ENCODE data around the gene NCAM1. TPM values are rescaled to one million over a fixed set of nuclear protein-coding genes. Genes with fewer than 3 reads are reported as not detected.

The NCAM1 gene
- total and polyA plus RNA-seq, 2 donors (not counting 3 experiments of a cell fraction or from before 2014, with no cell fraction given): 0.03 TPM; not detected in 1

DNA sequence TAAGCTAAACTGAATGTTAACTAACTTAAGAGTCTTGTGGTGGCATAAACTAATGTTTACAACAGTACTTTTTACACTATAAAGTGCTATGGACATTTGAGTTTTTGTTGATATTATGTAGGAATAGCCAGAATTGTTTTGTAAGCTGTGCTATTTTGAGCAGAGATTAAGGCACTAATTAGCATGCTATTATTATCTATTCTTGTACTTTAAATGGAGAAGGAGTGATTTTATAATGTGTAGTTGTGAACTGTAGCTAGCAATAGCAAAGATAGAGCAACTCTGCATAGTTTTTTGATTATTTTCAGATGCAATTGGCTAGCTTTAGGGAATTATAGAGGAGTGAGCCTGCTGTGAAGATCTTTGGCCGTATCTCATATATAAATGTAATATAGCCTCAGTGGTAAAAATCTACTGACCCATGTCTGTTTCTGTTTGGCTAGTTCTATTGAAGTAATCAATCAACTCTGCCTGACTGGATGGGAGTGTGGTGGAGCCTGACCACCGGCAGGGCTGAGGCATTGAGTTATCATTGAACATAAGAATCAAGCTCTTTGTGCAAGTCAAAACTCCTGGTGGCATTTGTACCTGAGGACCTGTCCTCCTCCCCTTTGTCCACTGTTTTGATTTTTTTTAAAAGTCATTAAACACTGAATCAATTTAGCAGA lies 34.3 kb downstream of the NCAM1 start:
- H3K9ac ChIP-seq (replicated peaks; ENCODE audit: extremely low read depth, insufficient read depth, low read length): no peak overlapping the region
- H2AFZ ChIP-seq (ENCODE audit: low read depth, low read length): no peak overlapping the region
- intact Hi-C loops (cut with micrococcal nuclease) (no loop called here), dilution Hi-C loops (cut with MboI; ENCODE audit: extremely low pct_ligation_motif_present, low sequenced_read_pairs) (no loop called here)
- no TSS peak for BruUV-seq (replicated peaks)
- no peak overlapping the region for H3K4me3 ChIP-seq (replicated peaks in 1 of 3; ENCODE audit: insufficient read depth in 1 of 3, low read depth in 1 of 3, low read length in 3 of 3)
- H3K9me1 ChIP-seq (replicated peaks; ENCODE audit: control insufficient read depth, extremely low read depth, insufficient read depth, low read length): no peaks in the 10 kb centered on the region
- H3K4me1 ChIP-seq (ENCODE audit: control insufficient read depth, extremely low read depth, insufficient read depth, low read length): no peaks in the 10 kb centered on the region
- DNase-seq (ENCODE audit: low read depth, low spot score) (no peak), FAIRE-seq (no peak)
- H3K79me2 ChIP-seq (ENCODE audit: control insufficient read depth, insufficient read depth, low read length): no peaks in the 10 kb centered on the region
- ChIA-PET CTCF (no interaction called here), POLR2A (no interaction called here)
- H3K4me2 ChIP-seq (ENCODE audit: insufficient read depth, low read length): no peak overlapping the region
- TF ChIP-seq FOS (IDR thresholded peaks at IDR 0.05; ENCODE audit: borderline replicate concordance, insufficient read depth, low read length) (no peak), GATA2 (IDR thresholded peaks at IDR 0.05; ENCODE audit: insufficient read depth, insufficient read length, low read depth, low read length) (no peak), JUN (IDR thresholded peaks at IDR 0.05; ENCODE audit: borderline replicate concordance, insufficient read depth, insufficient read length, low read depth) (no peak), POLR2A (IDR thresholded peaks at IDR 0.05; ENCODE audit: low read depth, low read length) (no peak), MYC (IDR thresholded peaks at IDR 0.05; ENCODE audit: low read depth, low read length) (no peak), POLR2AphosphoS5 (IDR thresholded peaks at IDR 0.05; ENCODE audit: insufficient read depth, low read depth, low read length) (no peak), EZH2 (IDR thresholded peaks at IDR 0.05; ENCODE audit: borderline replicate concordance, low read depth, low read length, severe bottlenecking) (no peak)
- TF ChIP-seq, protein P1, sequence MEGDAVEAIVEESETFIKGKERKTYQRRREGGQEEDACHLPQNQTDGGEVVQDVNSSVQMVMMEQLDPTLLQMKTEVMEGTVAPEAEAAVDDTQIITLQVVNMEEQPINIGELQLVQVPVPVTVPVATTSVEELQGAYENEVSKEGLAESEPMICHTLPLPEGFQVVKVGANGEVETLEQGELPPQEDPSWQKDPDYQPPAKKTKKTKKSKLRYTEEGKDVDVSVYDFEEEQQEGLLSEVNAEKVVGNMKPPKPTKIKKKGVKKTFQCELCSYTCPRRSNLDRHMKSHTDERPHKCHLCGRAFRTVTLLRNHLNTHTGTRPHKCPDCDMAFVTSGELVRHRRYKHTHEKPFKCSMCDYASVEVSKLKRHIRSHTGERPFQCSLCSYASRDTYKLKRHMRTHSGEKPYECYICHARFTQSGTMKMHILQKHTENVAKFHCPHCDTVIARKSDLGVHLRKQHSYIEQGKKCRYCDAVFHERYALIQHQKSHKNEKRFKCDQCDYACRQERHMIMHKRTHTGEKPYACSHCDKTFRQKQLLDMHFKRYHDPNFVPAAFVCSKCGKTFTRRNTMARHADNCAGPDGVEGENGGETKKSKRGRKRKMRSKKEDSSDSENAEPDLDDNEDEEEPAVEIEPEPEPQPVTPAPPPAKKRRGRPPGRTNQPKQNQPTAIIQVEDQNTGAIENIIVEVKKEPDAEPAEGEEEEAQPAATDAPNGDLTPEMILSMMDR (IDR thresholded peaks at IDR 0.05; ENCODE audit: extremely low read depth in 1 of 2, insufficient read depth in 1 of 2, low read depth in 1 of 2, low read length in 2 of 2): no peak
- TF ChIP-seq, protein P2, sequence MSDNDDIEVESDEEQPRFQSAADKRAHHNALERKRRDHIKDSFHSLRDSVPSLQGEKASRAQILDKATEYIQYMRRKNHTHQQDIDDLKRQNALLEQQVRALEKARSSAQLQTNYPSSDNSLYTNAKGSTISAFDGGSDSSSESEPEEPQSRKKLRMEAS (IDR thresholded peaks at IDR 0.05; ENCODE audit: insufficient read depth, insufficient read length): no peak
- H3K9me3 ChIP-seq (replicated peaks; ENCODE audit: control insufficient read depth, insufficient read depth, low read length): no peaks in the 10 kb centered on the region
- no peak overlapping the region for H3K27ac ChIP-seq (ENCODE audit: insufficient read depth, low read depth, low read length)
- H3K36me3 ChIP-seq (ENCODE audit: control insufficient read depth in 2 of 2, extremely low read depth in 1 of 2, insufficient read depth in 2 of 2, low read length in 2 of 2): no peaks in the 10 kb centered on the region
- H3K27me3 ChIP-seq (ENCODE audit: control insufficient read depth in 2 of 2, insufficient read depth in 2 of 2, low read length in 2 of 2): no peaks in the 10 kb centered on the region
- no peaks in the 10 kb centered on the region for H4K20me1 ChIP-seq (replicated peaks; ENCODE audit: control insufficient read depth, extremely low read depth, insufficient read depth, low read length)

All from endothelial cell of umbilical vein (primary cell).